Heart right ventricle (tissue), 16 donors: ENCODE measurements around the gene AP2B1. TPM values are rescaled to one million over a fixed set of nuclear protein-coding genes. Genes with fewer than 3 reads are reported as not detected.

Source experiments
- ATAC-seq, 8 donors: fragments of 200-7000 bp; cut with Tn5 transposase; one replicate each; pipeline ENCODE4 v1.9.1; 2020; ENCODE audit warnings: mild to moderate bottlenecking in 8 of 8, moderate library complexity in 8 of 8, moderate number of reproducible peaks in 1 of 8
- DNase-seq, 2 donors: peaks; one replicate each; pipeline ENCODE4 v3.0.0-alpha.2; 2020
- H3K27ac ChIP-seq, 10 donors: fragments of 200-600 bp; sonication (generic) in 2 of 10; one replicate each; pipeline versions ENCODE4 v1.5.0 to v1.8.0; 2020 to 2022; ENCODE audit warnings: mild to moderate bottlenecking in 3 of 10
- H3K27me3 ChIP-seq, 7 donors: fragments of 200-600 bp; one replicate each; pipeline ENCODE4 v1.8.0; 2021 to 2022; ENCODE audit warnings: mild to moderate bottlenecking in 2 of 7
- H3K36me3 ChIP-seq, 9 donors: fragments of 200-600 bp; sonication (generic) in 1 of 9; one replicate each; pipeline versions ENCODE4 v1.5.0 to v1.8.0; 2020 to 2022; ENCODE audit warnings: mild to moderate bottlenecking in 2 of 9
- H3K4me1 ChIP-seq, 9 donors: fragments of 200-600 bp; sonication (generic) in 1 of 9; one replicate each; pipeline versions ENCODE4 v1.5.0 to v1.8.0; 2020 to 2022; ENCODE audit warnings: mild to moderate bottlenecking in 4 of 9
- H3K4me3 ChIP-seq, 10 donors: fragments of 200-600 bp; sonication (generic) in 2 of 10; one replicate each; pipeline versions ENCODE4 v1.5.0 to v1.8.0; 2020 to 2022; ENCODE audit warnings: mild to moderate bottlenecking in 7 of 10, moderate library complexity in 2 of 10
- H3K9me3 ChIP-seq, 11 donors: fragments of 200-600 bp in 10 of 11; sonication (generic) in 2 of 11; one replicate each; pipeline versions ENCODE4 v1.5.0 to v1.8.0; 2013 to 2022; ENCODE audit warnings: mild to moderate bottlenecking in 2 of 11, control low read depth in 1 of 11, moderate library complexity in 1 of 11
- CTCF ChIP-seq, 9 donors: fragments of 200-600 bp; sonication (generic) in 2 of 9; IDR thresholded peaks; one replicate each; pipeline versions ENCODE4 v1.5.0 to v1.8.0; 2021 to 2022; ENCODE audit warnings: antibody characterized with exemption in 9 of 9, mild to moderate bottlenecking in 5 of 9, moderate library complexity in 1 of 9
- WGBS, 2 donors: extraction: QIAGEN DNeasy Blood & Tissue Kit; methylation state at CpG; one replicate each; pipeline ENCODE4 v1.1.7; 2013; ENCODE audit warnings: inconsistent platforms in 1 of 2; 5-methylcytosine and 5-hydroxymethylcytosine counted together
- intact Hi-C, 10 donors: fragments of 100-400 bp; cut with DNase I; formaldehyde crosslinking; loops; one replicate each; pipeline versions ENCODE4 v1.11.1 to v1.14.2; 2022
- polyA plus RNA-seq, 2 donors: library from polyadenylated mRNA; stranded (reverse); fragments of 200-250 nt; gene quantifications; one replicate each; pipeline ENCODE4 v1.2.3, GENCODE V29; 2013
- total RNA-seq, 10 donors: library from RNA; stranded (reverse); fragmentation: NEBNext Ultra II Directional in 3 of 10; extraction: Animal tissue kit (Norgen Biotek cat#: 25700) in 3 of 10; gene quantifications; one replicate each; pipeline versions ENCODE4 v1.2.1 to v1.2.4, GENCODE V29; 2021 to 2023
- donor health status: Arrhythmogenic right ventricular cardiomyopathy.
- donor health status: ischemic (EF 13 %, LVEDD 7.1; RV severe dilation, severe dysfunction).
- donor health status: healthy with polysubstance abuse.
- donor health status: DM: no; HTN: yes; CAD: no.
- donor health status: DM: no; HTN: no; CAD: no.
- donor health status: ischemic (EF 25% LVEDD 6.9; RV normal size, moderate dysfunction).
- donor health status: ischemic (EF 25% LVEDD 5.7; RV mildly dilated, moderate dysfunction).
- donor health status: healthy.
- donor health status: DM: yes; HTN: yes; CAD: no.
- donor health status: Ischemic cardiomyopathy.
- donor health status: ischemic (EF 35%, LVEDD 5.7; RV mildly dilated, moderate dysfunction).
- donor health status: nonischemic (EF 11% LVEDD 7.7; RV severe dilation, severe dysfunction).
- donor health status: DM: yes; HTN: yes; CAD: no.
- donor health status: PGD.
- donor health status: ischemic (EF 29% LVEDD 5.4; RV normal size, mild dysfunction).
- donor health status: nonischemic (EF 23%, LVEDD 6.1; RV moderate dilation, normal function).

Gene AP2B1
- total and polyA plus RNA-seq, 12 donors, result 20.0 to 173 (median 129) TPM

GRCh38 chr17:35743626-35744328 lies 156.7 kb downstream of the AP2B1 start:
- WGBS, 2 donors, result 41 to 43% methylated on average over 7 of the region's 7 CpGs
- intact Hi-C loops, result loop anchor here in 5 of 10 donors (10.0 kb wide), 4 partner anchors 429 to 579 kb away; no protein-coding TSS in a partner anchor

GRCh38 chr17:35744830-35745229 lies 157.7 kb downstream of the AP2B1 start:
- no peak for DNase-seq
- no peaks in the 10 kb centered on the region for H3K36me3 ChIP-seq
- H3K4me3 ChIP-seq, result no peak overlapping the region
- intact Hi-C loops, result loop anchor here in 8 of 10 donors (5.0 to 10.0 kb wide), 7 partner anchors 83 to 580 kb away; no protein-coding TSS in a partner anchor
- WGBS, 2 donors, result 80 to 84% methylated on average over 8 of the region's 8 CpGs
- H3K27ac ChIP-seq, result no peak overlapping the region
- H3K27me3 ChIP-seq, result peaks cover 0 to 71% (median 58%) of the 10 kb centered on the region in 7 donors
- peaks cover 0 to 25% (median 9%) of the 10 kb centered on the region in 9 donors for H3K4me1 ChIP-seq
- TF ChIP-seq CTCF (IDR thresholded peaks at IDR 0.05), result no peak
- no peaks in the 10 kb centered on the region for H3K9me3 ChIP-seq
- no peak for ATAC-seq

More at GRCh38 chr17:35743626-35744328, 156.7 kb downstream of the AP2B1 start:
- ATAC-seq (no peak), DNase-seq (no peak)
- Histone ChIP-seq H3K4me3 (no peak overlapping the region), H3K4me1 (peaks cover 0 to 25% (median 8%) of the 10 kb centered on the region in 9 donors), H3K9me3 (no peaks in the 10 kb centered on the region), H3K36me3 (no peaks in the 10 kb centered on the region), H3K27me3 (peaks cover 0 to 61% (median 48%) of the 10 kb centered on the region in 7 donors), H3K27ac (no peak overlapping the region)
- TF ChIP-seq CTCF (IDR thresholded peaks at IDR 0.05), result no peak

- intact Hi-C loops, result loop anchor here in 8 of 10 donors (5.0 to 10.0 kb wide), 7 partner anchors 83 to 580 kb away; no protein-coding TSS in a partner anchor
- no peak for TF ChIP-seq CTCF (IDR thresholded peaks at IDR 0.05)
- Histone ChIP-seq H3K4me1 (peaks cover 0 to 25% (median 13%) of the 10 kb centered on the region in 9 donors), H3K36me3 (no peaks in the 10 kb centered on the region), H3K27ac (no peak overlapping the region), H3K27me3 (peaks cover 0 to 76% (median 61%) of the 10 kb centered on the region in 7 donors), H3K4me3 (no peak overlapping the region), H3K9me3 (no peaks in the 10 kb centered on the region)
- DNase-seq (no peak), ATAC-seq (no peak)
- 85 to 95% methylated on average over 7 of the region's 7 CpGs for WGBS, 2 donors
These were observed 158.1 kb downstream of the AP2B1 start for GRCh38 chr17:35745246-35745645.

GRCh38 chr17:35745749-35746320 lies 158.7 kb downstream of the AP2B1 start:
- Histone ChIP-seq H3K27me3 (peaks cover 0 to 80% (median 65%) of the 10 kb centered on the region in 7 donors), H3K4me3 (no peak overlapping the region), H3K36me3 (no peaks in the 10 kb centered on the region), H3K27ac (no peak overlapping the region), H3K9me3 (no peaks in the 10 kb centered on the region), H3K4me1 (peaks cover 0 to 24% (median 12%) of the 10 kb centered on the region in 9 donors)
- ATAC-seq (no peak), DNase-seq (no peak)
- TF ChIP-seq CTCF (IDR thresholded peaks at IDR 0.05), result no peak
- 83 to 86% methylated on average over 15 of the region's 15 CpGs for WGBS, 2 donors
- intact Hi-C loops, result loop anchor here in 9 of 10 donors (2.0 to 10.0 kb wide), 9 partner anchors 84 to 581 kb away; no protein-coding TSS in a partner anchor
